ENCODE results near the gene NCKIPSD. TPM values are rescaled to one million over a fixed set of nuclear protein-coding genes. Genes with fewer than 3 reads are reported as not detected.

The NCKIPSD gene
- total RNA-seq, 1 donor from 2014 or later: 4.2 TPM

- DNase-seq (ENCODE audit: low read depth in 2 of 2): no peak
Measured at GRCh38 chr3:48678566-48679380, 6.9 kb downstream of the NCKIPSD start.

DNA sequence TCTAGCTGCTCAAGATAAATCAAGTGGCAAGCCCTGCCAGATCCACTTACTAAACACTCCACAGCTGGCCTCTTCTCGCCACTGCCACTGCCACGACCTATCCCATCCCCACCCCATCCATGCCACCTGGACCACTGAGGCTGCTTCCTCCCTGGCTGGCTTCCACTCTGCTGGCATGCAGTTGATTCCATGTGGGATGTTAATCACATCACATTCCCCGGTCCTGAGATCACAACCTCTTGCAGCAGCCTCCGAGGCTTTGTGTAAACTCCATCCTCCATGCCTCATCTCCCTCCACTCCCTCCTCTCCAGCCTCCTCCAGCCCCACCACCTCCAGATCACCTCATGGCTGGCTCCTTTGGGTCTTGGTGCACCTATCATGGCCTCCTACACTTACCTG is 7.7 kb downstream of the NCKIPSD start:
- no peak for DNase-seq (ENCODE audit: low read depth in 2 of 2)

DNA sequence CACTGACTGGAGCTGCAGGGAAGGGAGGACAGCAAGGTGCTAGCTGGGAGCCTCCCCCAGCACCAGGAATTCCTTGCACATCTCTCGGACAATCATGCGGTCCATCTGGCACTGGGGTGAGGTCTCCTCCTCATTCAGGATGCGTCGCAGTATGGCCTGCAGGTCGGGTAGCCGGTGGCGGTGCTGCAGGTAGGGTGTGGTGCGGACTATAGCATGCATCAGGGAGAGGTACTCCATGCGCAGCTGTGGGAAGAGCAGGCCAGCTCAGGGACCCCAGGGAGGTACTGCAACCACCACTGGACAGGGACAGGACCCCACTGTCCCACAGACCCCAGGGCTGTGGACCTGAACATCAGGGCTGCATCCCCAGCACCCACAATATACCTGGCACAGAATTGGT is 11.2 kb downstream of the NCKIPSD start:
- DNase-seq (ENCODE audit: low read depth in 2 of 2): no peak

DNA sequence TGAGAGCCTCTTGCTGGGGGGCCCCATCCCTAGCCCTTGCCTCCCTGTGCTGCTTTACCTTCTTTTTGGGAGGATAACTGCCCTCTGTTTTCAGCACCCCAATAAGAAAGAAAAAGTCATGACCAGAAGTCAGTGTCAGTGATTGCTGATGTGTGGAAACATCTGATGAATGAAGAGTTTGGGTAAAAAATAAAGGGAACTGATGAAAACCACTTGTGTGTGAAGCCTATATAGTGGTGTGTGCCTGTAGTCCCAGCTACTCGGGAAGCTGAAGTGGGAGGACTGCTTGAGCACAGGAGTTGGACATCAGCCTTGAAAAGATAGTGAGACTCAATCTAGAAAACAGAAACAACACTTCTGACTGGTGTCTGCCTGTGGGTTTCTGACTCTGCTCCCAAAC is 13.2 kb downstream of the NCKIPSD start:
- no peak for DNase-seq (ENCODE audit: low read depth in 2 of 2)

DNA sequence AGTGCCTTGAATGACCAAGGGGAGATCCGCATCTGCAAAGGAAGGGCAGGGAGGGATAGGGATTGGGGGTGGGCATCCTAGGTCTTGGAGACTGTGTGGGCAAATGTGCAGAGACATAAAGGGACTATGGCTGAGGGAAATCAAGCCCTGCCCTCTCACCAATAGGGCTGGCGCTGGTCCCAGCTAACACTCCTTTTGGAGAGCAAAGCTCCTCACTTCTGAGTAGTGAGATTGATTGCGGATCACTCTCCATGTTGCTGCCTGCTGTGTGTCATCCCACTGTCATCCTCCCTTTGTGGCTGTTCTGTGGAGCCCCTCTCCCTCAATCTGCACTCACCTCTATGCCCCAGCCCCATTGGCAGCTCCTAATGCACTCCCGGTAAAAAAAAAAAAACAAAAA is 20.8 kb downstream of the NCKIPSD start:
- no peak for DNase-seq (ENCODE audit: low read depth in 2 of 2)

- no peak for DNase-seq (ENCODE audit: low read depth in 2 of 2)
Measured at GRCh38 chr3:48664313-48664644, 21.4 kb downstream of the NCKIPSD start.

- peak; percentile 97 for DNase-seq (ENCODE audit: low read depth in 2 of 2)
Measured at GRCh38 chr3:48663489-48664312, 22.0 kb downstream of the NCKIPSD start.

- peak; percentile 89 to 91 for DNase-seq (ENCODE audit: low read depth in 2 of 2)
Measured at GRCh38 chr3:48662753-48663488, 22.8 kb downstream of the NCKIPSD start, which contains the start of gene CELSR3. CELSR3 (minus strand) TSS chr3:48662886; CDS start chr3:48662634, 252 bp downstream.

GRCh38 chr3:48662145-48662752 is 23.5 kb downstream of the NCKIPSD start:
- DNase-seq (ENCODE audit: low read depth in 2 of 2): no peak

GRCh38 chr3:48661501-48662144 is 24.1 kb downstream of the NCKIPSD start:
- peak; percentile 44 to 69 for DNase-seq (ENCODE audit: low read depth in 2 of 2)

- no peak for DNase-seq (ENCODE audit: low read depth in 2 of 2)
Measured at GRCh38 chr3:48660800-48661400, 24.8 kb downstream of the NCKIPSD start.

- peak in 1 of 2 donors; percentile 17 for DNase-seq (ENCODE audit: low read depth in 2 of 2)
Measured at GRCh38 chr3:48656841-48657281, 28.9 kb downstream of the NCKIPSD start.

DNA sequence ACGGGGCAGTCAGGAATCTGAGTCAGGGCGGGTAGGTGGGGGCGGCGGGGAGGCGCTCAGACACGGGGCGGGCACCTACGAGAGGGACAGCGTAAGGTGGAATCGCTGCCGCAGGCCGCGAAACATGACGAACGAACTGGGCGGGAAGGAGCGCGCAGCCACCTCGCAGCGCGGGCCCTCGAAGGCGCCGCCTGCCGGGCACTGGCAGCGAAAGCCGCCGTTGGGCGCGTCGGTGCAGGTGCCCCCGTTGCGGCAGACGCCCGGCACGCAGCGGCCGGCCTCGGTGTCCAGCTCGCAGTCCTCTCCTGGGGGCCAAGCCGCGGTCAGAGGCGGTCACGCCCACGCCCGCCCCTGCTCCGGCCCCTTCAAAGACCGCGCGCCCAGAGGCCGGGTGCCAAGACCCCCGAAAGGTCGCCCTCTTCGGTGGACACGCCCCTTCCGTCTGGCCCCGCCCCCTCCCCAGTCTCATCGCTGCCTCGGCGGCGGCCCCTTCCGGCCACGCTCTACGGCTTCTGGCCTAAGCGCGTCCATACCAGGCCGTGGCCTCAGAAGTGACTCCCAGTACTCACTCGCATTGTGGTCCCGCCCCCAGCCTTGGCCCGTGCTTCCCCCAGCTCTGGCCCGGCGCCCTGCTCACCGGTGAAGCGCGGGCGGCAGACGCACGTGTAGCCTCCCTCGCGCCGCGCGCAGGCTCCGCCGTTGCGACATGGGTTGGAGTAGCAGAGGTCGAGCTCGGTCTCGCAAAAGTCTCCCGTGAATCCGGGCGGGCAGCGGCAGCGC is 29.5 kb downstream of the NCKIPSD start:
- peak; percentile 71 to 83 for DNase-seq (ENCODE audit: low read depth in 2 of 2)

DNA sequence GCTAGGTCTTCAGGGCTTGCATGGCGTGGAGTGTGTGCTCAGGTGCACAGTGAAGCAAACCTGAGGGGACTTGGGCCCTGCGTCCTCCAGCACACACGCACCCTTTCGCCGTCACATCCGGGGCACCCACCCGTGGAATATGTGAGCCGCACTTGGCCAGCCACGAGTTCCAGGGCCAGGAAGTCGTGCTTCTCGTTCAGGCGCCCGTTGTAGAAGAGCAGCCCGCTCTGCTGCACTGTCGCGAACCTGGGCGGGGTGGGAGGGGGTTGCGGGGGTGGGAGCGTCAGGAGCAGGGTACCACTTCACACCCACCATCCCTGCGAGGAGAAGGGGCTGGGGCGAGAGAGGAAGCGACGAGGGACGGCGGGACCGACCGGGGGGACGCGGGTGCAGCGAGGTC is 30.1 kb downstream of the NCKIPSD start:
- no peak for DNase-seq (ENCODE audit: low read depth in 2 of 2)

GRCh38 chr3:48655063-48655462 is 30.7 kb downstream of the NCKIPSD start:
- DNase-seq (ENCODE audit: low read depth in 2 of 2): no peak

DNA sequence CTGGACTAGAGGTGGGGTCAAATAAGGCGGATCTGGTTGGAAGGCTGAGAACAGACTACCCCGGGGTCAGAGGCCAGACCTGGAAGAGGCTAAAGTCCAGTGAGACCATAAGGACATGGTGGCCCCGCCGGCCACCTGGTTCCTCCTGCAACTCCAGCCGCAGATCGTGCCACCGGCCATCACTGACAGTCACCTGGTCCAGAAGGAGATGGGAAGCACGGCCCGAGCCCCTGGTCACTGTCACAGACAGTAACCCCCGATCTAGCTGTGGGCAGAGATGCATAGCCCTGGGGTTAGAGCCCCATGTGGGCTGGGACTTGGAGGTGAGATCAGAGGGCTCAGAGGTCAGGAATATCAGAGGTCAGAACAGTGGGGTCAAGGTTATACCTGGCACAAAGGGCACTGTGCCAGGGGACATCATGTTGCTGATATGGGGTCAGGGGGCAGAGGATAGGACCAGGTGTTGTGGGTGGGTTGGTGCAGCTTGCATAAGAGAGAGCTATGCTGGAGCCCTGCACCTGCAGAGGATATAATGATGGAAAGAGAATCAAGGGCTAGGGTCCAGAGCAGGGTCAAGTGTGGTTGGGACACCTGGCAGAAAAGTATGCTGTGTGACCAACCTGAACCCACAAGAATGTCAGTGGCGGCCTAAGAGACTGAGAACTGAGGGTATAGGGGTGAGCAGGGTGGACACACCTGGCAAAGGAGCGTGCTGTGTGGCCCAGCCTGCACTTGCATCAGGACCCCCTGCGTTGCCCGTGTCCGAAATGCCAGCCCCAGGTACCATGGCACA is 32.6 kb downstream of the NCKIPSD start:
- DNase-seq (ENCODE audit: low read depth in 2 of 2): no peak

DNA sequence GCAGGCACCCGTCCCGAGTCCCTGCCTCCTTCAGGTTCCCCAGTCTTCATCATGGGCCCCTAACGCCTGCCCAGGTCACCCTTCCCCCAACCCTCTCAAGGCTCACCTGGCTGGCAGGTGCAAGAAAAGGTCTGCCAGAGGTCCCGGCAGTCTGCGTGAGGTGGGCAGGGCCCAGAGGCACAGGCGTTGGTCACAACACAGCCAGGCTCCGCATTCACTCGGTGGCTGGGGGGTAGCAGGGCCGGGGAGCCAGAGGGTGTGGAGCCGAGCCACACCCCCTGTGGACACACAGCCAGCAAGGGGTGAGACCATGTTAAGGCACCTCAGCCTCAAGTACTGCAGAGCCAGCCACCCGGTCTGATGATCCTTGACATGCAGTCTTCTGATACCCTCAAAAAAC is 33.9 kb downstream of the NCKIPSD start:
- DNase-seq (ENCODE audit: low read depth in 2 of 2): no peak

DNA sequence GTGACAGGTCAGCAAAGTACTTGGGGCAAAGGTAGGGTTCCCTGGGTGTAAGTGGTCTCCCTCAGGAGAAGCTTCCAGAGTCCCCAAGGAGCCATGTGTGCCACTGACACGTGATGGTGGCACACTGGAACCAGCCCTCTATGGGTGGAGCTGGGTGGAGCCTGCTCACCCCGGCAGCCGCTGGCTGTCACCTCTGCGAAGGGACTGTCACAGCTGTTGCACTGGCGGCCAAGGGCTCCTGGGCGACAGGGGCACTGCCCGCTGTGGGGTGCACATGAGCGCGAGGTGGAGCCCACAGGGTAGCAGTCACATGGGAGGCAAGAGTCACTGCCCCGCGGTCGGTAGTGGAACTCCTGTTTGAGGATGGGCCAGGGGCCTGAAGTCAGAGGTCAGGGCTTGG is 35.0 kb downstream of the NCKIPSD start:
- no peak for DNase-seq (ENCODE audit: low read depth in 2 of 2)

Measured in lung microvascular endothelial cell (primary cell).